ENCODE measurements around the gene HADH.
A peak's percentile ranks its signal among the peaks of the same experiment; 100 is the strongest.
"Not testable (repeated sequence)": the region's sequence is repeated elsewhere in the genome, so short reads cannot be mapped to it uniquely, and the experiment has no call there.

Gene HADH

DNA sequence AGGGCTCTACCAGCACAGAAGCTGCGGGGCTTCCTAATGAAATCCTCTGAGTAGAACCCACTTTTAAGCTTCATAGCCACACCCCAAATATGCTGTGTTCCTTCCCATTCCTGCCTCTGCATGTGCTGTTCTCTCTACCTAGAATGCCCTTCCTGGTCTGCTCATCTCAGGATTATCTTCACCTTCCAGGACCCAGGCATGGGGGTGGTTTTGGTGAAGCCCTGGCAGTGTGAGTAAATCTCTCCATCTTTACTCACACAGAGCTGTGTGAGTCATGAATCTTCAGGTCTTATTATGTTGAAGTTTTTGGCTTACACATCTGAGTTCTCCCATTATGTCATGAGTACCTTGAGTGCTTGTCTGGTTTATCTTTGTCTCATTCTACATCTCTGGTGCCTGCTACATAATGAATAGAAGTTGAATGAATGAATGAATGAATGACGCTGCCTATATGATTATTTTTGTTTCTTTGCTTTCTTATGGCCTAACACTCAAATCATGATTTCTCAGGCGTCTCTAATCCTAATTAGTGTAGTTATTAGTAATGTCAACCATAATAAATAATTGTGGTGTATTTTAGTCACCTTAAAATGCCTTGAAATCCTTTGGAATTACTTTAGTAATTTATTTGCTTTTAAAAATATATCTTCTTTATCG, 41.9 kb downstream of the HADH start:
- DNase-seq = no peak

GRCh38 chr4:108033348-108033747, 43.7 kb downstream of the HADH start:
- DNase-seq = no peak

GRCh38 chr4:108034565-108034964, 44.9 kb downstream of the HADH start:
- DNase-seq = no peak

GRCh38 chr4:108035691-108036090, 46.0 kb downstream of the HADH start:
- no peak for DNase-seq

GRCh38 chr4:108036213-108036612, 46.5 kb downstream of the HADH start:
- DNase-seq = no peak

DNA sequence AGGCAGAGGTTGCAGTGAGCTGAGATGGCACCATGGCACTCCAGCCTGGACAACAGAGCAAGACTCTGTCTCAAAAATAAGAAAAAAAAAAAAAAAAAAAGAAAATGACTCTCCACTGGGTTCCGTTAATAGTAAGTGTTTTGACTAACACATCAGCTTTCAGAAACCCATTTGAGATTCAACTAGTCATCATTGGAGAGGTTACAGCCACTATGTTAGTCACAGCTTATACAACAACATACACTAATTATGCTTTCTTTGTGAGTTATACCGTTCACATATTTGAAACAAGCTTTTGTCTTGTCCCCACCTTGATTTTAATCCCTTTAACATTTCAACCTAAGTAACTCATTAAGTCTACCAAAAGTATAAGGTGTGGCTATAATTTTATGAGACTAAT, 48.2 kb downstream of the HADH start:
- DNase-seq = no peak

- DNase-seq = no peak
These were observed 53.2 kb downstream of the HADH start for GRCh38 chr4:108042927-108043326.

DNA sequence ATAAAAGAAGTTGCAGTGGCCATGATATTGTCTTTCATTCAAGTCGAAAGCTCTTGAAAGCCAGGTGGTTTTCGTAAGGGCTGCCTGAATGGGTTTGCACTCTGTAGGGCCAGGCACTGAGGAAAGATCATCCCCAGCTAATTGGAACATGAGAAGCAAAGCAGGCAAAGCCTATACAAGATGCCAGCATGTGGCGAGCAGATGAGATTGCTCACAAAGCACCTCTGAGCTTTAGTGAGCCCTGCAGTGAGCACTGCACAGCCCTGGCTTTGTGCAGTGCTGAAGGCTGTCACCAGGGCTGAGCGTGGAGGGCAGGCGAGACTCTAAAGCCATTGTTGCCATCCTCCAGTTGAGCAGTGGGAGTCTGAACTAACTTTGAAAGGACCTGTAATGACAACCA, 53.8 kb downstream of the HADH start:
- no peak for DNase-seq

GRCh38 chr4:108044951-108045686, 55.4 kb downstream of the HADH start:
- DNase-seq = no peak

DNA sequence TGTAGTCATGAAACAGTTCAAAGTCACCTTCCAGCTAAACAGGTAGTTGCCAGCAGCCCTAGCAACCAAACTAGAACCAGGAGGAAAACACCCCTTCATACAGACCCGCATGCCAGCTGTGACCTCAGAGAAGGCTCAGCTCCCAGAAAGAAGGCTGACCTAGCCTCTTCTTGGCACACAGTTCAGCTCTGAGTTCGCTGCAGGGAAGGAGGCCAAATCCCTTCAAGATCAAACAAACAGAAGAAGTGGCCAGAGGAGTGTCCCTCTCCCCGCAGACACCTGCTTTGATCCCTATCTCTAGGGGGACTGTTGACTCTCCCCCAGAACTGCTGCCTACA, 56.0 kb downstream of the HADH start:
- peak in 7 of 14 donors; percentile 16 to 45 (median 25) for DNase-seq

- DNase-seq = no peak
These were observed 57.5 kb downstream of the HADH start for GRCh38 chr4:108047199-108047598.

- no peak for DNase-seq
These were observed 58.5 kb downstream of the HADH start for GRCh38 chr4:108048157-108048556.

DNA sequence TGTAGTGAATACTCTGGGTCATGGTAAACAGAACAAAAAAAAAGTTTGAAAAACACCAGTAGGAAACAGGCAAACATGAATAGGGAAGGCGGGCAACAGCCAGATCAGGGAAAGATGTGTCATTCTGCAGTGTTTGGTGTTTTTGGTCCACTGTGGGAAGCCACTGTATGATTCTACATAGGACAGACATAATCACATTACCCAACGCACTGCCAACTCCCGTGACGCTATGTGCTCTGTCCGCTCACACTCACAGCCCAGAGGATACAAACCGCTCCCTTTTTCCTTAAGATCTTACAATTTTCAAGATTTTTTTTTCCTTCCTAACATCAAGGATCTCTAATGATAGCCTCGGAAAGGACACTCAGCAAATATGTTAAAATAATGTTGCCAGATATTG, 59.3 kb downstream of the HADH start:
- no peak for DNase-seq

- DNase-seq = no peak
These were observed 59.7 kb downstream of the HADH start for GRCh38 chr4:108049406-108049805.

GRCh38 chr4:108050166-108051111, 60.8 kb downstream of the HADH start:
- DNase-seq = not testable (repeated sequence)

DNA sequence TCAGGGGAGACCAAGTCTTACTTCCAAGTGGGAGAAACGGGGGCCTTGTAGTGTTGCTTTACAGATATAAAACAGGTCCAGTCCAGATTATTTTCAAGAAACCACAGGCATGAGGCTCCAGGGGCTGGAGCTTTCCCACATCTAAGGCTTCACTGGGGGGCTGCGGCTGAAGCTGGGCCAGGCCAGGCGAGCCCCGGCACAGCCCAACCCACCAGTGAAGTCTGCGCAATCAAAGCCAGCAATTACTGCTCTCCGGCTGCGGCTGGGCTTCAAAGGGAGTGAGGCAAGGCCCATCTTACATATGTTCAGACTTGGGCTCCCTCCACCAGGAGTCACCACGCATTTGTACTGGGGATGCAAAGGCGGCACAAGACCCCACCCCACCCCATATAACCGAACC, 61.7 kb downstream of the HADH start:
- no peak for DNase-seq

DNA sequence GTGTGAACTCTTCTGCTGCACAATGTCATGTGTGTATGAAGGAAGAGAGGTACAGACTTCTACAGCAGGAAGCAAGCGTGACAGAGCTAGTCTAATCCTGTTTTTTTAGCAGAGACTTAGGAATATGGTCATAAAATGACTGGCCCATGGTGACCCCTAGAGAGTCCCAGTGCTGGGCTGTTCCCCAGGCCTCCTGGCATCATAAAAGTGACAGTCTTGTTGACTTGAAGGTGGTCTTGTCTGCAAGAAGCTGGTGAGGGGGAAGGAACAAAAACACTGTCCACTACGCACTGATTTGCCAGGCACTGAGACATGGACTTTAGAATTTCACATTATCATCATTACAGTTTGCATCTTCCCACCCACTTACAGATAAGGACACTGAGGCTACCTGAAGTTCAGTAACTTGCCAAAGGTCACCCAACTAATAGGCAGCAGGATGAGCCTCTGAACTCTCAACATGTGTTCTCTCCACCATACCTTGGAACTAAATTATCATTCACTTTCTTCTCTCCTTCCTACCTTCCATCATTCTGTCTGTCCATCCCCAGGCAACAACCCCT, 63.0 kb downstream of the HADH start:
- no peak for DNase-seq

GRCh38 chr4:108053251-108053711, 63.6 kb downstream of the HADH start:
- DNase-seq = no peak

GRCh38 chr4:108054025-108054638, 64.4 kb downstream of the HADH start:
- DNase-seq = no peak

GRCh38 chr4:108055787-108056186, 66.1 kb downstream of the HADH start:
- DNase-seq = no peak

DNA sequence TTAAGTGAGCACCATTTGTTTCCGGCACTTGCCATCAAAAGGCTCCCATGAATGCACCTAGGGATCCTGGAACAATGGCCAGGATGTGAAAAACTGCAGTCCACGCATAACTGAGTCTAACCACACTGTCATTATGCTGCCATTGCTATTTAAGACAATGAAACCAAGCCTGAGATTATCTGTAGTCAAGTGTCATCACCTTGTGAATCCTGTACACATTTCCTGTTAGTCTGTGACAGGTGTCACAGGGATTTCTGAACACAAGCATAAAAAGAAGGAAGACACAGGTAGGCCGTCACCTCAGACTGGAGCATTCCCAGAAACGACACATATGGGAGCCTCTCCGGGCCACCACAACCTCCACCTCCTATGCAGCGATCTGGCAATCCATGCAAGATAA, 66.7 kb downstream of the HADH start:
- DNase-seq = no peak

GRCh38 chr4:108058685-108059440, 69.2 kb downstream of the HADH start:
- no peak for DNase-seq
